CMK (cell line): ENCODE measurements around the gene PTGR3.

ENCODE experiments used
- DNase-seq: peaks from one replicate; pipeline ENCODE4 v3.0.0-alpha.2; 2010; ENCODE audit warnings: low read depth

Gene PTGR3

GRCh38 chr18:75235896-75236295, 27.0 kb upstream of the PTGR3 start:
- no peak for DNase-seq

- DNase-seq, result no peak
These were observed 26.0 kb upstream of the PTGR3 start for GRCh38 chr18:75234901-75235300.

- DNase-seq, result no peak
These were observed 22.1 kb upstream of the PTGR3 start for GRCh38 chr18:75231053-75231406.

GRCh38 chr18:75230163-75231052, 21.5 kb upstream of the PTGR3 start:
- no peak for DNase-seq

GRCh38 chr18:75229437-75229836, 20.5 kb upstream of the PTGR3 start:
- no peak for DNase-seq

- DNase-seq, result no peak
These were observed 20.0 kb upstream of the PTGR3 start for GRCh38 chr18:75228967-75229366.

GRCh38 chr18:75227535-75228296, 18.8 kb upstream of the PTGR3 start:
- no peak for DNase-seq

- DNase-seq, result no peak
These were observed 18.0 kb upstream of the PTGR3 start for GRCh38 chr18:75226956-75227316.

- DNase-seq, result no peak
These were observed 17.5 kb upstream of the PTGR3 start for GRCh38 chr18:75226286-75226955.

GRCh38 chr18:75223687-75224347, 14.9 kb upstream of the PTGR3 start:
- DNase-seq, result no peak

- no peak for DNase-seq
These were observed 13.5 kb upstream of the PTGR3 start for GRCh38 chr18:75222407-75222806.

GRCh38 chr18:75221897-75222296, 13.0 kb upstream of the PTGR3 start:
- DNase-seq, result no peak

- DNase-seq, result no peak
These were observed 12.5 kb upstream of the PTGR3 start for GRCh38 chr18:75221397-75221796.

- no peak for DNase-seq
These were observed 11.8 kb upstream of the PTGR3 start for GRCh38 chr18:75220551-75221355.

GRCh38 chr18:75219745-75220375, 10.9 kb upstream of the PTGR3 start:
- no peak for DNase-seq

GRCh38 chr18:75218065-75218923, 9.4 kb upstream of the PTGR3 start:
- DNase-seq, result no peak

GRCh38 chr18:75216911-75217689, 8.2 kb upstream of the PTGR3 start:
- no peak for DNase-seq

GRCh38 chr18:75216212-75216910, 7.4 kb upstream of the PTGR3 start:
- no peak for DNase-seq

- DNase-seq, result no peak
These were observed 6.7 kb upstream of the PTGR3 start for GRCh38 chr18:75215663-75216062.
